Measurements from ENCODE around the gene PICK1. TPM values are rescaled to one million over a fixed set of nuclear protein-coding genes. Genes with fewer than 3 reads are reported as not detected.
A peak's percentile ranks its signal among the peaks of the same experiment; 100 is the strongest.

Gene PICK1
- total RNA-seq, 2 donors from 2014 or later, result 21.2 to 24.2 TPM

DNA sequence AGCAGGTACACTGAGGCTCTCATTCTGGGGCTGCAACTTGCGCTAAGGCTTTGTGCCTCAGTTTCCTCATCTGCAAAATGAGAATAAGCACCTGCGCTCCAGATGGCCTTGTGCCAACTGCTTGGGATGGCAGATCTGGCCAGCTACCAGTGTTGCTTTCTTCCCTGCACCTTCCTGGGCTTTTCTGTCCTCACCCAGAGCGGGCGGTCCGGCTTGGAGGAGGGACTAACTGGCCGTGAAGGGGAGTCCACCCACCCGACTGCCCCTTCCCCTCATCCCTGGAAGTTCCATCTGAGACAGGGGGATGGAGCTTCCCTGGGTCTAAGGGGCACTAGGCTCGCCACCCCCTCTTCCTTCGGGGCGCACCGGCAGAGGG lies 23.3 kb downstream of the PICK1 start:
- H3K4me1 Mint-ChIP-seq (ENCODE audit: low read depth), result no peaks in the 10 kb centered on the region
- ATAC-seq (replicated peaks in 1 of 2) (no peak), DNase-seq (no peak)
- peaks cover 9% of the 10 kb centered on the region for H3K27me3 Mint-ChIP-seq (ENCODE audit: low read depth)
- no peaks in the 10 kb centered on the region for H3K36me3 Mint-ChIP-seq (ENCODE audit: insufficient read depth in 2 of 2)
- H3K9me3 Mint-ChIP-seq, result no peaks in the 10 kb centered on the region
- no peak overlapping the region for H3K27ac Mint-ChIP-seq
- H3K4me3 Mint-ChIP-seq, result peak overlapping the region; percentile 40 to 55

GRCh38 chr22:38080850-38081635 lies 23.8 kb downstream of the PICK1 start:
- Mint-ChIP-seq H3K9me3 (no peaks in the 10 kb centered on the region), H3K36me3 (ENCODE audit: insufficient read depth in 2 of 2) (no peaks in the 10 kb centered on the region), H3K27ac (no peak overlapping the region), H3K4me1 (ENCODE audit: low read depth) (no peaks in the 10 kb centered on the region), H3K27me3 (ENCODE audit: low read depth) (peaks cover 9% of the 10 kb centered on the region), H3K4me3 (peak overlapping the region; percentile 40 to 55)
- ATAC-seq (replicated peaks in 1 of 2) (peak; percentile 50 to 56), DNase-seq (peak in 1 of 2 donors; percentile 20)

- H3K36me3 Mint-ChIP-seq (ENCODE audit: insufficient read depth in 2 of 2), result no peaks in the 10 kb centered on the region
- no peaks in the 10 kb centered on the region for H3K4me1 Mint-ChIP-seq (ENCODE audit: low read depth)
- ATAC-seq (replicated peaks in 1 of 2) (no peak), DNase-seq (no peak)
- H3K27ac Mint-ChIP-seq, result no peak overlapping the region
- H3K4me3 Mint-ChIP-seq, result peak overlapping the region; percentile 44 to 61
- peaks cover 9% of the 10 kb centered on the region for H3K27me3 Mint-ChIP-seq (ENCODE audit: low read depth)
- no peaks in the 10 kb centered on the region for H3K9me3 Mint-ChIP-seq
Observed at GRCh38 chr22:38081636-38081940, 24.4 kb downstream of the PICK1 start.

DNA sequence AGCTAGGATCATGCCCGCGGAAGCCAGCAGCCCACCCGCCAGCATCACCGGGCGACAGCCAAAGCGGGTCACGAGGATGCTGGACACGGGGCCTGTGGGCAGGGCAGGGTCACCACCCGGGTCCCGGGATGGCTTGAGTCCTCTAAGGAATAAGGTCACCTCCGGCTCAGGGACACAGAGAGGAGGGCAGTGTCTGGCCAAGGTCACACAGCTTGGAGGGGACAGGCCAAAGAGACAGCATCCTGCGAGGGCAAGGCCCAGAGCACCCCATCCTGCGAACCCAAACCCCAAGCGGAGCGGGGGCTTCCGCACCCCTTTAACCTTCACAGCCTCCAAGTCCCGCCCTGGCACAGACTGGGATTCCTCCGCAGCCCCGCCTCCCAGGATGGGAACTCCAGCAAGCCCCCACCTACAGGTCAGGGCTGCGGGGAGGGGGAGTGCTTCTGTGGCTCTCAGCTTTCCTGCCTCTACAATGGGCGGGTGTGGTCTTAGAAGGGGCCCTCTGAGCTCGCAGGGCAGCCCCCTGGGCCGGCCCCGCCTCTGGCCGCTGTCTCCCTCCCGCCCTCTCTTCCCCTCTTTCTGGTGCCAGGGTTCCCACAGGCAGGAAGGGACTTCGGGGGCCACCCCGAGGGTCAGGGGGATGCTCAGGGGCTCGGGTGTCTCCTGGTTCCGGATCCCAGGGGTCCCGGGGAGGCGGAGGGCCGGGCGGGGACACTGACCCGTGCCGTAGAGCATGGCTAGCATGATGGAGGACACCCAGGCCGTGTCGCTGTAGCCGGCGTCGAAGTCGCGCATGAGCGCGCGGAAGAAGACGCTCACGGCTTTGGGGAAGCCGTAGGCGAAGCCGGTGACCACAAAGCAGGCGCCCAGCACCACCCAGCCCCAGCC lies 25.0 kb downstream of the PICK1 start:
- Mint-ChIP-seq H3K9me3 (no peaks in the 10 kb centered on the region), H3K4me3 (peak overlapping the region; percentile 44 to 61), H3K27me3 (ENCODE audit: low read depth) (peaks cover 9% of the 10 kb centered on the region), H3K27ac (no peak overlapping the region), H3K4me1 (ENCODE audit: low read depth) (no peaks in the 10 kb centered on the region), H3K36me3 (ENCODE audit: insufficient read depth in 2 of 2) (no peaks in the 10 kb centered on the region)
- DNase-seq, result peak; percentile 20 to 25
- ATAC-seq (replicated peaks in 1 of 2), result peak; percentile 38 to 55

GRCh38 chr22:38082986-38083710 lies 25.9 kb downstream of the PICK1 start:
- Mint-ChIP-seq H3K27ac (no peak overlapping the region), H3K4me3 (peak overlapping the region in 1 of 2 donors; percentile 17), H3K27me3 (ENCODE audit: low read depth) (peaks cover 9% of the 10 kb centered on the region), H3K36me3 (ENCODE audit: insufficient read depth in 2 of 2) (no peaks in the 10 kb centered on the region), H3K9me3 (no peaks in the 10 kb centered on the region), H3K4me1 (ENCODE audit: low read depth) (no peaks in the 10 kb centered on the region)
- no peak for ATAC-seq (replicated peaks in 1 of 2)
- no peak for DNase-seq

DNA sequence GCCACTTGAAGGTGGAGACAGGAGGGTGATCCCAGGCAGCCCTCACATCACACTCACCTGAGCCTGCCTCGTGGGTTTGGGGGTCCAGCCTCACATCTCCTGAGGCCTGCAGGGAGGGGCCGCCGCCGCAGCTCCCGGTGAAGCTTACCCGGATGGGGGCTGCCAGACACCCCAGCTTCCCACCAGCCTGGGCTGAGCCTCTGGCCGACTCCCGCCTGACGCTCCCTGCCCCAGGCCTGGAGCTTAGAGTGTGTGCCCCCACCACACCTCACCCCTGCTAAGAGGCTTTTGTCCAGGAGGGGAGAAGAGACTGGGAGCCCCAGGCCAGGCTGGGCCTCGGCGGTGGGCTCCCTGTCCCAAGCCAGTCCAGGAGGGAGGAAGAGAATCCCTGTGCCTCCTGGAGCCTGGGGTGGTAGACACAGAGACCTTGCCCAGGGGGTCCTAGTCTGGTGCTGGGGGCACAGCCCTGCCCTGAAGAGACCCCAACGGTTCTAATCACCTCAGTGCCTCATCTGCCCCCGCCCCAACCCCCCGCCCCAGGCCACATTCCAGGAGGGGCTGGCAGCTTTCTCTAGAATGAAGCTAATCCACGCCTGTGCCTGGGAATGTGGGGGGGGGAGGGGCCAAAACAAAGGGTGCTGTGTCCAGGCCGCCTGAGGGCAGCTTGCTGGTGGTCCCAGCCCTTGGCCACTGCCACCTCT lies 26.9 kb downstream of the PICK1 start, which contains the start of gene SLC16A8:
SLC16A8 (minus strand) TSS at position 254 of the 701 bp plus-strand sequence. CDS start 1,311 bp downstream, outside the sequence.
- Mint-ChIP-seq H3K4me1 (ENCODE audit: low read depth) (no peaks in the 10 kb centered on the region), H3K27me3 (ENCODE audit: low read depth) (peaks cover 9% of the 10 kb centered on the region), H3K36me3 (ENCODE audit: insufficient read depth in 2 of 2) (no peaks in the 10 kb centered on the region), H3K9me3 (no peaks in the 10 kb centered on the region), H3K27ac (no peak within 1 kb of the TSS), H3K4me3 (peak within 1 kb of the TSS in 1 of 2 donors; percentile 17)
- no peak for DNase-seq
- ATAC-seq (replicated peaks in 1 of 2), result no peak

GRCh38 chr22:38085056-38085455 lies 27.9 kb downstream of the PICK1 start:
- DNase-seq (no peak), ATAC-seq (replicated peaks in 1 of 2) (no peak)
- H3K4me3 Mint-ChIP-seq, result no peak overlapping the region
- H3K9me3 Mint-ChIP-seq, result no peaks in the 10 kb centered on the region
- peaks cover 5% of the 10 kb centered on the region for H3K27me3 Mint-ChIP-seq (ENCODE audit: low read depth)
- no peaks in the 10 kb centered on the region for H3K4me1 Mint-ChIP-seq (ENCODE audit: low read depth)
- H3K36me3 Mint-ChIP-seq (ENCODE audit: insufficient read depth in 2 of 2), result no peaks in the 10 kb centered on the region
- H3K27ac Mint-ChIP-seq, result no peak overlapping the region

GRCh38 chr22:38085501-38085900 lies 28.3 kb downstream of the PICK1 start:
- no peaks in the 10 kb centered on the region for H3K9me3 Mint-ChIP-seq
- H3K36me3 Mint-ChIP-seq (ENCODE audit: insufficient read depth in 2 of 2), result no peaks in the 10 kb centered on the region
- H3K27me3 Mint-ChIP-seq (ENCODE audit: low read depth), result peaks cover under 1% of the 10 kb centered on the region
- DNase-seq, result no peak
- no peak overlapping the region for H3K4me3 Mint-ChIP-seq
- no peak overlapping the region for H3K27ac Mint-ChIP-seq
- ATAC-seq (replicated peaks in 1 of 2), result no peak
- no peaks in the 10 kb centered on the region for H3K4me1 Mint-ChIP-seq (ENCODE audit: low read depth)

DNA sequence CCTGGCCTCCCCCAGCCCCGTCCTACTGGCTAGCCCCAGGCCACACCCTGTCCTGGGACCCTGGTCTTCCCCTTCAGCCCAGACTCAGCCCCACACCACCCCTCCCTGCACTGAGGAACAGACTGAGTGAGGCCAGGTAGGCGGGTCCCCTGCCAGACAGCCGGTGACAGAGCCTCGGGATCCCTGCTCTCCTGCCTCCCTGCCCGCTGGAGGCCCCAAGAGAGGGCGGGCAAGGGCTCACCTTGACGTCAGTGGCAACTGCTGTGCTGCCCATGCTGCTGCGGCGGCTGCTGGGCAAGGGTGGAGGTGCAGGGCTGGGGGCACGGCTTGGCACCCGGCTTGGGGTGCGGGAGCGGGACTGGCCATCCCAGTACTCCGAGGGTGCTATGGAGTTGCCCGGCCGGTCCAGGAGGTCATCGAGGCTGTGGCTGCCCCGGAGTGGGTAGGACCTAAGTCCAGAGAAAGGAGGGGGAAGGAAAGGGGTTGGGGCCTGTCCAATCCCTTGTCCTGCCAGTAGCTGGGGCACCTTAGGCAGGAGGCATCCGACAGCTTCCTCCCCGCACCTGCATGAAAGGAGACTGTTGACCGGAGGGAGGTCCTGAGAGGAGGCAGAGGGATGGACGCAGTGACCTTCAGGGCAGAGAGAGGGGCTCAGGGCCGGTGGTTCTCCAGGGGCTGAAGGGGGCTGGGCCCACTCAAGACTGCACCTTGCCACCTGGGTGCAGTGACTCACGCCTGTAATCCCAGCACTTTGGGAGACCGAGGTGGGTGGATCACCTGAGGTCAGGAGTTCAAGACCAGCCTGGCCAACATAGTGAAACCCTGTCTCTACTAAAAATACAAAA lies 29.0 kb downstream of the PICK1 start:
- Mint-ChIP-seq H3K4me1 (ENCODE audit: low read depth) (no peaks in the 10 kb centered on the region), H3K4me3 (no peak overlapping the region), H3K36me3 (ENCODE audit: insufficient read depth in 2 of 2) (no peaks in the 10 kb centered on the region), H3K27ac (no peak overlapping the region), H3K27me3 (ENCODE audit: low read depth) (no peaks in the 10 kb centered on the region), H3K9me3 (no peaks in the 10 kb centered on the region)
- no peak for ATAC-seq (replicated peaks in 1 of 2)
- no peak for DNase-seq

DNA sequence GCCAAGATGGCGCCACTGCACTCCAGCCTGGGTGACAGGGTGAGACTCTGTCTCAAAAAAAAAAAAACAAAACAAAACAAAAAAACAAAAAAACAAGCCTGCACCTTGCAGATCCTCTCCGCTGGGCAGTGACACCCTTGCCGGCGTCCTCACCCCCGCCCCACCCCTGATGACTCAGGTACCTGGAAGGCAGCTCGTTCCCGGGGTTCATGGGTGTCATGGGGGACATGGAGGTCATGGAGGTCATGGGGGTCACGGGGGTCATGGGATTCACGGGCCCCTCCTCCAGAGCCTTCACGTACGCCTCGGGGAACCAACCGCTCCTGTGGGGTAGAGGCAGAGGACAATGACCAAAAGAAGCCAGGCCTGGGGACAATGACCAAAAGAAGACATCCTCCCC lies 29.7 kb downstream of the PICK1 start:
- Mint-ChIP-seq H3K9me3 (no peaks in the 10 kb centered on the region), H3K27me3 (ENCODE audit: low read depth) (no peaks in the 10 kb centered on the region), H3K4me1 (ENCODE audit: low read depth) (no peaks in the 10 kb centered on the region), H3K4me3 (no peak overlapping the region), H3K27ac (no peak overlapping the region), H3K36me3 (ENCODE audit: insufficient read depth in 2 of 2) (no peaks in the 10 kb centered on the region)
- no peak for ATAC-seq (replicated peaks in 1 of 2)
- no peak for DNase-seq

DNA sequence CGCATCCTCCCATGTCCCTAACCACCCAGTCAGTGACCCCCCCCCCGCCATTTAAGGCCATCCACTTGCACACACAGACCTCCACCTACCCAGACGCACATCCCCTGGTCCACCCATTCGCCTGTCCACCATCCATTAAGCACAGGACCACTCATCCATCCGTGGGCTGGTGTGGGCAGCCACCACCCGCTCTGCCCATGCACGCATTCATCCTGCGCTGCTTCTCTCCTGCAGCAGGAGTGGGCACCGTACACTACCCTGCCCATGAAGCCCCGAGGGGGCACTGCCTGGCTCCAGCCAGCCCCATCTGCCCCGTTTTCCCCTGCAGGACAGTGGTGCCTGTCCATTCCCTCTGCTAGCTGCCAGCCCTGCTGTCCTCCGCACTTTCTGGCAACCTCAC lies 30.7 kb downstream of the PICK1 start:
- Mint-ChIP-seq H3K4me1 (ENCODE audit: low read depth) (no peaks in the 10 kb centered on the region), H3K36me3 (ENCODE audit: insufficient read depth in 2 of 2) (no peaks in the 10 kb centered on the region), H3K9me3 (no peaks in the 10 kb centered on the region), H3K4me3 (no peak overlapping the region), H3K27me3 (ENCODE audit: low read depth) (no peaks in the 10 kb centered on the region), H3K27ac (no peak overlapping the region)
- DNase-seq, result no peak
- no peak for ATAC-seq (replicated peaks in 1 of 2)
